Measurements from ENCODE around the gene ATP9B. TPM values are rescaled to one million over a fixed set of nuclear protein-coding genes. Genes with fewer than 3 reads are reported as not detected.

ATP9B gene
- polyA plus RNA-seq, 3 donors: 7.2 to 20.3 (median 14.0) TPM

DNA sequence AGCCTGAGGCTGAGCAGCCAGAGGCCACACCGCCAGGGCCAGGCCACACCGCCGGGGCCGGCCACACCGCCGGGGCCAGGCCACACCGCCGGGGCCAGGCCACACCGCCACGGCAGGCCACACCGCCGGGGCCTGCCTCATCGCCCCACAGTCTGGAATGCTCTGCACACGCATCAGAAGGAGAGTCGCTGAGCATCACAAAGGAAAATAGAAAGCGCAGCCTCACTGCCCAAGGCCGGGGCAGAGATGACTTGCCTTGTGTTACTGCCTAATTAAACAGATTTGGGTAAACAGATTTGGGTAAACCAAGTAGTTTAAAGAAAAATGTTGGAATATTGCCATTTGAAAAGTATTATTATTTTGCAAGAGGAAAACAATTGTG lies 316.1 kb downstream of the ATP9B start:
- Mint-ChIP-seq H3K9me3 (peaks cover 0 to 4% (median 0%) of the 10 kb centered on the region in 7 donors), H3K27ac (no peak overlapping the region)
- no peaks in the 10 kb centered on the region for H3K79me2 ChIP-seq (ENCODE audit: insufficient read depth, low read length)

DNA sequence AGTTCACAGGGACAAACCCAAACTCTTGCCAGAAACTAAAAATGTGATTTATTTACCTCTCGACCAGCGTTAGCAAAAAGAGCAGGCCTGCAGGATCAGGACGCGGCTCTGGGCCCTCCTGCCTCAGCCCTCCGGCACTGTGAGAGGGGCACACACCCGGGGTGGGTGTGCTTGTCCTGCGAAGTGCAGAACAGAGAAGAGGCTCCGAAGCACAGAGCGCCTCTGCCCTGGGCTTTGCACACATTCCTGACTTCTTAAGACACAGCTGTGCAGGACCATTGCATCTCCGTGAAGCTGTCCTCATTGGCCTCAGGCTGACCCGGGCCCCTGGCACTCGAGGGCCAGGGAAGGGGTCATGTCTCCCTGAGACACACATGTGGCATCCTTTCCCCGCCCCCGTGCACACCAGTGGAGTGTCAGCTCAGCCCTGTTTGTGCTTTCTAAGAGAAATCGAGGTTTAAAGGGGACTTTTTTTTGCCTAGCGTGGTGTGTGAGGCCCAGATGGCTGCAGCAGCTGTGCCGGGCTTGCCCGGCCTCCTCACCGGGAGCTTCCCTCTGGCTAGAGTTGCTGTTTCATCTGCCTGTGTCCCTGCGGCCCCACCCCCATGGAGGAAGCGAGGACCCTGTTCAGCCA lies 316.6 kb downstream of the ATP9B start:
- peaks cover 23 to 32% of the 10 kb centered on the region in 2 donors for H3K27me3 ChIP-seq (ENCODE audit: control insufficient read depth in 2 of 2, insufficient read depth in 2 of 2, low read length in 2 of 2)
- intact Hi-C loops (cut with micrococcal nuclease): loop anchor here in 1 of 2 donors (5.0 kb wide), 1 partner anchor 36 kb away; no protein-coding TSS in a partner anchor
- no peak overlapping the region for H3K9ac ChIP-seq (ENCODE audit: insufficient read depth, low read length, poor library complexity, severe bottlenecking)
- no peak for DNase-seq
- H4K20me1 ChIP-seq (ENCODE audit: insufficient read depth, low read length): no peaks in the 10 kb centered on the region
- H3K36me3 Mint-ChIP-seq: peaks cover under 1 to 2% of the 10 kb centered on the region in 2 donors
- peaks cover 0 to 4% (median 0%) of the 10 kb centered on the region in 7 donors for H3K9me3 Mint-ChIP-seq
- TF ChIP-seq, protein P1, sequence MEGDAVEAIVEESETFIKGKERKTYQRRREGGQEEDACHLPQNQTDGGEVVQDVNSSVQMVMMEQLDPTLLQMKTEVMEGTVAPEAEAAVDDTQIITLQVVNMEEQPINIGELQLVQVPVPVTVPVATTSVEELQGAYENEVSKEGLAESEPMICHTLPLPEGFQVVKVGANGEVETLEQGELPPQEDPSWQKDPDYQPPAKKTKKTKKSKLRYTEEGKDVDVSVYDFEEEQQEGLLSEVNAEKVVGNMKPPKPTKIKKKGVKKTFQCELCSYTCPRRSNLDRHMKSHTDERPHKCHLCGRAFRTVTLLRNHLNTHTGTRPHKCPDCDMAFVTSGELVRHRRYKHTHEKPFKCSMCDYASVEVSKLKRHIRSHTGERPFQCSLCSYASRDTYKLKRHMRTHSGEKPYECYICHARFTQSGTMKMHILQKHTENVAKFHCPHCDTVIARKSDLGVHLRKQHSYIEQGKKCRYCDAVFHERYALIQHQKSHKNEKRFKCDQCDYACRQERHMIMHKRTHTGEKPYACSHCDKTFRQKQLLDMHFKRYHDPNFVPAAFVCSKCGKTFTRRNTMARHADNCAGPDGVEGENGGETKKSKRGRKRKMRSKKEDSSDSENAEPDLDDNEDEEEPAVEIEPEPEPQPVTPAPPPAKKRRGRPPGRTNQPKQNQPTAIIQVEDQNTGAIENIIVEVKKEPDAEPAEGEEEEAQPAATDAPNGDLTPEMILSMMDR (IDR thresholded peaks at IDR 0.05): no peak
- 84% methylated on average over 18 of the region's 21 CpGs for WGBS (ENCODE audit: insufficient coverage)
- no peaks in the 10 kb centered on the region for H3K9me3 ChIP-seq (replicated peaks in 1 of 2; ENCODE audit: control insufficient read depth in 1 of 2, insufficient read depth in 1 of 2, low read length in 2 of 2)
- H3K4me3 ChIP-seq (replicated peaks in 1 of 3; ENCODE audit: low read depth in 2 of 3, low read length in 3 of 3): no peak overlapping the region
- H3K27ac Mint-ChIP-seq: no peak overlapping the region
- no peaks in the 10 kb centered on the region for H3K36me3 ChIP-seq (replicated peaks in 1 of 2; ENCODE audit: control insufficient read depth in 1 of 2, insufficient read depth in 2 of 2, low read length in 2 of 2)
- no peak overlapping the region for H2AFZ ChIP-seq (ENCODE audit: insufficient read depth, low read depth, low read length, poor library complexity, severe bottlenecking)
- no peaks in the 10 kb centered on the region for H3K79me2 ChIP-seq (ENCODE audit: insufficient read depth, low read length)
- H3K4me3 Mint-ChIP-seq: no peak overlapping the region
- H3K4me1 Mint-ChIP-seq: no peaks in the 10 kb centered on the region
- no peak overlapping the region for H3K4me2 ChIP-seq (replicated peaks; ENCODE audit: extremely low read depth, low read length, poor library complexity, severe bottlenecking)
- peaks cover 29 to 48% (median 38%) of the 10 kb centered on the region in 3 donors for H3K27me3 Mint-ChIP-seq (ENCODE audit: low read depth in 3 of 3)
- H3K27ac ChIP-seq (ENCODE audit: low read depth in 1 of 2, low read length in 2 of 2): no peak overlapping the region
- no peaks in the 10 kb centered on the region for H3K4me1 ChIP-seq (ENCODE audit: control insufficient read depth in 1 of 2, insufficient read depth in 2 of 2, low read length in 2 of 2)

More for the DNA sequence above, 316.1 kb downstream of the ATP9B start:
- 67% methylated on average over 17 of the region's 17 CpGs for WGBS (ENCODE audit: insufficient coverage)
- H3K9me3 ChIP-seq (replicated peaks in 1 of 2; ENCODE audit: control insufficient read depth in 1 of 2, insufficient read depth in 1 of 2, low read length in 2 of 2): no peaks in the 10 kb centered on the region
- no peaks in the 10 kb centered on the region for H3K4me1 ChIP-seq (ENCODE audit: control insufficient read depth in 1 of 2, insufficient read depth in 2 of 2, low read length in 2 of 2)
- H3K36me3 ChIP-seq (replicated peaks in 1 of 2; ENCODE audit: control insufficient read depth in 1 of 2, insufficient read depth in 2 of 2, low read length in 2 of 2): no peaks in the 10 kb centered on the region
- no peak overlapping the region for H3K4me2 ChIP-seq (replicated peaks; ENCODE audit: extremely low read depth, low read length, poor library complexity, severe bottlenecking)
- Mint-ChIP-seq H3K4me3 (no peak overlapping the region), H3K4me1 (no peaks in the 10 kb centered on the region), H3K36me3 (peaks cover 0 to 2% of the 10 kb centered on the region in 2 donors), H3K27me3 (ENCODE audit: low read depth in 3 of 3) (peaks cover 24 to 43% (median 33%) of the 10 kb centered on the region in 3 donors)
- no peak overlapping the region for H3K9ac ChIP-seq (ENCODE audit: insufficient read depth, low read length, poor library complexity, severe bottlenecking)
- H2AFZ ChIP-seq (ENCODE audit: insufficient read depth, low read depth, low read length, poor library complexity, severe bottlenecking): no peak overlapping the region
- DNase-seq: no peak
- no peak overlapping the region for H3K4me3 ChIP-seq (replicated peaks in 1 of 3; ENCODE audit: low read depth in 2 of 3, low read length in 3 of 3)
- TF ChIP-seq, protein P1 (IDR thresholded peaks at IDR 0.05): no peak
- peaks cover 19 to 27% of the 10 kb centered on the region in 2 donors for H3K27me3 ChIP-seq (ENCODE audit: control insufficient read depth in 2 of 2, insufficient read depth in 2 of 2, low read length in 2 of 2)
- peaks cover 4% of the 10 kb centered on the region for H4K20me1 ChIP-seq (ENCODE audit: insufficient read depth, low read length)
- intact Hi-C loops (cut with micrococcal nuclease): loop anchor here in 1 of 2 donors (5.0 kb wide), 1 partner anchor 37 kb away; no protein-coding TSS in a partner anchor
- no peak overlapping the region for H3K27ac ChIP-seq (ENCODE audit: low read depth in 1 of 2, low read length in 2 of 2)

Data from CD14-positive monocyte (primary cell).